ENCODE measurements around the gene ANGPTL5.

Gene ANGPTL5

GRCh38 chr11:101885631-101886030 is 30.7 kb downstream of the ANGPTL5 start:
- no peak for DNase-seq (ENCODE audit: low spot score)

GRCh38 chr11:101881586-101881985 is 34.7 kb downstream of the ANGPTL5 start:
- no peak for DNase-seq (ENCODE audit: low spot score)

GRCh38 chr11:101880222-101880621 is 36.1 kb downstream of the ANGPTL5 start:
- DNase-seq (ENCODE audit: low spot score) = peak; percentile 42

GRCh38 chr11:101872171-101872882 is 44.0 kb downstream of the ANGPTL5 start:
- DNase-seq (ENCODE audit: low spot score) = no peak

GRCh38 chr11:101870510-101870909 is 45.8 kb downstream of the ANGPTL5 start:
- DNase-seq (ENCODE audit: low spot score) = peak; percentile 47

- no peak for DNase-seq (ENCODE audit: low spot score)
These were observed 48.4 kb downstream of the ANGPTL5 start for GRCh38 chr11:101867951-101868350.

GRCh38 chr11:101866619-101867491 is 49.5 kb downstream of the ANGPTL5 start:
- peak; percentile 77 for DNase-seq (ENCODE audit: low spot score)

- DNase-seq (ENCODE audit: low spot score) = no peak
These were observed 52.2 kb downstream of the ANGPTL5 start for GRCh38 chr11:101864098-101864497.

- no peak for DNase-seq (ENCODE audit: low spot score)
These were observed 53.0 kb downstream of the ANGPTL5 start for GRCh38 chr11:101863361-101863760.

GRCh38 chr11:101862391-101863233 is 53.7 kb downstream of the ANGPTL5 start:
- no peak for DNase-seq (ENCODE audit: low spot score)

- DNase-seq (ENCODE audit: low spot score) = peak; percentile 60
These were observed 55.5 kb downstream of the ANGPTL5 start for GRCh38 chr11:101860696-101861427.

GRCh38 chr11:101852260-101852659 is 64.1 kb downstream of the ANGPTL5 start:
- DNase-seq (ENCODE audit: low spot score) = peak; percentile 23

GRCh38 chr11:101848262-101848661 is 68.1 kb downstream of the ANGPTL5 start:
- DNase-seq (ENCODE audit: low spot score) = no peak

GRCh38 chr11:101844608-101845007 is 71.7 kb downstream of the ANGPTL5 start:
- no peak for DNase-seq (ENCODE audit: low spot score)

GRCh38 chr11:101840704-101841103 is 75.6 kb downstream of the ANGPTL5 start:
- DNase-seq (ENCODE audit: low spot score) = no peak
